Stimulated activated naive CD8-positive, alpha-beta T cell treated with anti-CD3 and anti-CD28 coated beads, Interleukin-15, Interleukin-2, amounts not matched to agents 100 ng/mL and 50 ng/mL, for 24 hours (primary cell): ENCODE data around the gene UGT2B7.
"Not testable (repeated sequence)": the region's sequence is repeated elsewhere in the genome, so short reads cannot be mapped to it uniquely, and the experiment has no call there.

Experiments
- H3K27ac Mint-ChIP-seq: one replicate; pipeline ENCODE4 v1.8.0; 2021; ENCODE audit warnings: mild to moderate bottlenecking, mixed read lengths
- H3K27me3 Mint-ChIP-seq: one replicate; pipeline ENCODE4 v1.8.0; 2021; ENCODE audit warnings: mixed read lengths
- H3K36me3 Mint-ChIP-seq: one replicate; pipeline ENCODE4 v1.8.0; 2021; ENCODE audit warnings: low read depth, mixed read lengths
- H3K4me1 Mint-ChIP-seq: one replicate; pipeline ENCODE4 v1.8.0; 2021; ENCODE audit warnings: low read depth, mixed read lengths
- H3K4me3 Mint-ChIP-seq: one replicate; pipeline ENCODE4 v1.8.0; 2021; ENCODE audit warnings: mild to moderate bottlenecking, mixed read lengths
- H3K9me3 Mint-ChIP-seq: one replicate; pipeline ENCODE4 v1.8.0; 2021; ENCODE audit warnings: mixed read lengths

UGT2B7 gene

GRCh38 chr4:69104719-69105275, 8.5 kb downstream of the UGT2B7 start:
- H3K27ac Mint-ChIP-seq: no peak overlapping the region
- H3K36me3 Mint-ChIP-seq: no peaks in the 10 kb centered on the region
- H3K4me3 Mint-ChIP-seq: no peak overlapping the region
- no peaks in the 10 kb centered on the region for H3K9me3 Mint-ChIP-seq
- no peaks in the 10 kb centered on the region for H3K4me1 Mint-ChIP-seq
- no peaks in the 10 kb centered on the region for H3K27me3 Mint-ChIP-seq

DNA sequence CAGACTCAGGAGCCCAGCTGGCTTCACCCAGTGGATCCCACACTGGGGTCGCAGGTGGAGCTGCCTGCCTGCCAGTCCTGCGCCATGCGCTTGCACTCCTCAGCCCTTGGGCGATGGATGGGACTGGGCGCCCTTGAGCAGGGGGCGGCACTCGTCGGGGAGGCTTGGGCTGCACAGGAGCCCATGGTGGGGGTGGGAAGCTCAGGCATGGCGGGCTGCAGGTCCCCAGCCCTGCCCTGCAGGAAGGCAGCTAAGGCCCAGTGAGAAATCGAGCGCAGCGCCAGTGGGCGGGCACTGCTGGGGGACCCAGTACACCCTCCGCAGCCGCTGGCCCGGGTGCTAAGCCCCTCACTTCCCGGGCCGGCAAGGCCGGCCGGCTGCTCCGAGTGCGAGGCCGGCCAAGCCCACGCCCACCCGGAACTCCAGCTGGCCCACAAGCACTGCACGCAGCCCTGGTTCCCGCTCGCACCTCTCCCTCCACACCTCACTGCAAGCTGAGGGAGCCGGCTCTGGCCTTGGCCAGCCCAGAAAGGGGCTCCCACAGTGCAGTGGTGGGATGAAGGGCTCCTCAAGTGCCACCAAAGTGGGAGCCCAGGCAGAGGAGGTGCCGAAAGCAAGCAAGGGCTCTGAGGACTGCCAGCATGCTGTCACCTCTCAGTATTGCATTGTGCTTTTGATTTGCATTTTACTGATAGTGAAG, 19.0 kb downstream of the UGT2B7 start:
- H3K27ac Mint-ChIP-seq, H3K4me3 Mint-ChIP-seq, H3K9me3 Mint-ChIP-seq, H3K36me3 Mint-ChIP-seq, H3K4me1 Mint-ChIP-seq, H3K27me3 Mint-ChIP-seq: not testable (repeated sequence)

GRCh38 chr4:69115851-69116213, 19.6 kb downstream of the UGT2B7 start:
- H3K27ac Mint-ChIP-seq: no peak overlapping the region
- H3K9me3 Mint-ChIP-seq: no peaks in the 10 kb centered on the region
- H3K4me1 Mint-ChIP-seq: no peaks in the 10 kb centered on the region
- no peaks in the 10 kb centered on the region for H3K27me3 Mint-ChIP-seq
- H3K36me3 Mint-ChIP-seq: no peaks in the 10 kb centered on the region
- no peak overlapping the region for H3K4me3 Mint-ChIP-seq

- no peaks in the 10 kb centered on the region for H3K27me3 Mint-ChIP-seq
- no peaks in the 10 kb centered on the region for H3K36me3 Mint-ChIP-seq
- no peaks in the 10 kb centered on the region for H3K9me3 Mint-ChIP-seq
- no peak overlapping the region for H3K4me3 Mint-ChIP-seq
- no peaks in the 10 kb centered on the region for H3K4me1 Mint-ChIP-seq
- no peak overlapping the region for H3K27ac Mint-ChIP-seq
Observed at GRCh38 chr4:69116645-69117321, 20.5 kb downstream of the UGT2B7 start.

DNA sequence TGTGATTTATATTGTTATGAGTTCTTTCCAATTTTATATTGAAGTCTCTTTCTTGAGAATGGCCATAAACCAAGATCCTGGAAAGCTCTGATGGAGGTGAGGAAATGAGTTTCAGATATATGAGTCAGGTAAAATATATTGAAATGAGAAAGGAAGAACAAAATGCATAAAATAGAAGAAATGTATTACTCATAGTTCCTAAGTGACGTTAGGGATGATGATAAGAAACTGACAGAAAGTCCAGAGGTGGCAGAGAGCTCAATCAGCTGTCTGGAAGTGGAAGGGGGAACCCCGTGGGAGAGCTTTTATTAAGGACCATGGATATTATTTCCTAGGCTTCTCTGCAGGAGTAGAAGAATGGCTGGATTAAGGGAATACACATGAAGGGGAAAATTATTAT, 24.6 kb downstream of the UGT2B7 start:
- no peaks in the 10 kb centered on the region for H3K36me3 Mint-ChIP-seq
- H3K4me1 Mint-ChIP-seq: no peaks in the 10 kb centered on the region
- H3K9me3 Mint-ChIP-seq: no peaks in the 10 kb centered on the region
- no peak overlapping the region for H3K4me3 Mint-ChIP-seq
- H3K27me3 Mint-ChIP-seq: no peaks in the 10 kb centered on the region
- no peak overlapping the region for H3K27ac Mint-ChIP-seq

- H3K9me3 Mint-ChIP-seq: no peaks in the 10 kb centered on the region
Observed at GRCh38 chr4:69122476-69122875, 26.2 kb downstream of the UGT2B7 start.

GRCh38 chr4:69124941-69125340, 28.7 kb downstream of the UGT2B7 start:
- Mint-ChIP-seq H3K4me3 (no peak overlapping the region), H3K27me3 (no peaks in the 10 kb centered on the region), H3K4me1 (no peaks in the 10 kb centered on the region), H3K27ac (no peak overlapping the region), H3K9me3 (no peaks in the 10 kb centered on the region), H3K36me3 (no peaks in the 10 kb centered on the region)

More at GRCh38 chr4:69122476-69122875, 26.2 kb downstream of the UGT2B7 start:
- Mint-ChIP-seq H3K27me3 (no peaks in the 10 kb centered on the region), H3K4me3 (no peak overlapping the region), H3K4me1 (no peaks in the 10 kb centered on the region), H3K36me3 (no peaks in the 10 kb centered on the region), H3K27ac (no peak overlapping the region)

GRCh38 chr4:69126024-69126423, 29.8 kb downstream of the UGT2B7 start:
- H3K36me3 Mint-ChIP-seq: no peaks in the 10 kb centered on the region
- H3K9me3 Mint-ChIP-seq: no peaks in the 10 kb centered on the region
- H3K27ac Mint-ChIP-seq: no peak overlapping the region
- no peak overlapping the region for H3K4me3 Mint-ChIP-seq
- no peaks in the 10 kb centered on the region for H3K4me1 Mint-ChIP-seq
- no peaks in the 10 kb centered on the region for H3K27me3 Mint-ChIP-seq

GRCh38 chr4:69133993-69134392, 37.7 kb downstream of the UGT2B7 start:
- Mint-ChIP-seq H3K27me3 (no peaks in the 10 kb centered on the region), H3K36me3 (no peaks in the 10 kb centered on the region), H3K4me3 (no peak overlapping the region), H3K4me1 (no peaks in the 10 kb centered on the region), H3K9me3 (no peaks in the 10 kb centered on the region), H3K27ac (no peak overlapping the region)

DNA sequence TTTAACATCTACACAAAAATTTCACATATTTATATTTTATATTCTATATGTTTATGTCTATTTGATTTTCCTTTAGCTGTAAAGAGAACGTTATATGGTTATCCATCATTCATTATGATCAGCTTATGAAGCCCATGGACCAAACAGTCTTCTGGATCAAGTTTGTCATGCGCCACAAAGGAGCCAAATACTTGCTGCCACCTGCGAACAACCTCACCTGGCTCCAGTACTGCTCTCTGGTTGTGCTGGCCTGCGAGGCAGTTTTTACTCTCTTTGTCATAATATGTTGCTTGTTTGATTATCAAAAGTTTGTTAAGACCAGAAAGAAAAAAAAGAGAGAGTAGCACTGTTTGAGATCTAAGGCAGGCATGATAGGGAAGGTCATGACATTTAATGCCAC, 38.2 kb downstream of the UGT2B7 start:
- Mint-ChIP-seq H3K27ac (no peak overlapping the region), H3K9me3 (no peaks in the 10 kb centered on the region), H3K36me3 (no peaks in the 10 kb centered on the region), H3K4me1 (no peaks in the 10 kb centered on the region), H3K27me3 (no peaks in the 10 kb centered on the region), H3K4me3 (no peak overlapping the region)

DNA sequence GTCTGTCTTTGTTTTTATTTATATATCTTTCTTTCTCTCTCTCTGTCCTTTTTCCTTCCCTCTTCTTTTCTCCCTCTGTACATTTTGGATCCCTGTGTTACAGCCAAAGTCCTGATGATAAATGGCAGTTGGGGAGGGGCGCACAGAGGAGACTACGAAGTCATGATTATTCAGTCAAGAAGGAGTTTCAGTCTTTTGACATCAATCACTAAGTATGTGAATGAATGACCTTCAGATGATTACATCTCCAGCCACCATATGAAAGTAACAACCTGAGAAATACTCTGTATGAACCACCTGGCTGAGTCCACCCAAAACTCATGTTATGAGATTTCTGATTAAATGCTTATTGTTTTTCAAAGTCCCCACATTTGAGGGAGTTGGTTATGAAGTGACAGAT, 45.0 kb downstream of the UGT2B7 start:
- Mint-ChIP-seq H3K4me3 (no peak overlapping the region), H3K4me1 (no peaks in the 10 kb centered on the region), H3K9me3 (no peaks in the 10 kb centered on the region), H3K36me3 (no peaks in the 10 kb centered on the region), H3K27me3 (no peaks in the 10 kb centered on the region), H3K27ac (no peak overlapping the region)

- no peak overlapping the region for H3K4me3 Mint-ChIP-seq
- no peaks in the 10 kb centered on the region for H3K4me1 Mint-ChIP-seq
- H3K27ac Mint-ChIP-seq: no peak overlapping the region
- no peaks in the 10 kb centered on the region for H3K9me3 Mint-ChIP-seq
- no peaks in the 10 kb centered on the region for H3K36me3 Mint-ChIP-seq
- no peaks in the 10 kb centered on the region for H3K27me3 Mint-ChIP-seq
Observed at GRCh38 chr4:69147334-69147733, 51.1 kb downstream of the UGT2B7 start.

DNA sequence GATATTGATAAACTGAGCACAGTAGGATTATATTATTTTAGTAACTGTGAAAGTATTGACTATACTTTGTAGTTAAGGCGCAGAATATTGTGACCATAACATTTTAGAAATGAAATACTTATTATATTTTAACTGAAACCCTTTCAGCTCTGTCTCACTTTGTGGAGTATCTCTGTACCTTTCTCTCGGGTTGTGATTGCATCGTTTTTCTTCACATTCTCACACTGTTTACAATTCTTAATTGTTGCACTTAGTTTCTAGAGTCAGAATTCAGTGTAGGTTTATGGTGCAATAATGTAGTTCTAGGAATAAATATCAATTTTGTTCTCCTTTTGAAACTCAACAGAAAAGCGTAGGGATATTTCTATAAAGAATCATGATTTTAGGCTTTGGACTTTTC, 57.7 kb downstream of the UGT2B7 start:
- no peak overlapping the region for H3K4me3 Mint-ChIP-seq
- no peaks in the 10 kb centered on the region for H3K36me3 Mint-ChIP-seq

GRCh38 chr4:69156913-69157312, 60.6 kb downstream of the UGT2B7 start:
- no peaks in the 10 kb centered on the region for H3K27me3 Mint-ChIP-seq
- no peaks in the 10 kb centered on the region for H3K36me3 Mint-ChIP-seq
- no peaks in the 10 kb centered on the region for H3K9me3 Mint-ChIP-seq
- H3K4me1 Mint-ChIP-seq: no peaks in the 10 kb centered on the region
- no peak overlapping the region for H3K4me3 Mint-ChIP-seq
- H3K27ac Mint-ChIP-seq: no peak overlapping the region

More for the DNA sequence above, 57.7 kb downstream of the UGT2B7 start:
- Mint-ChIP-seq H3K4me1 (no peaks in the 10 kb centered on the region), H3K27me3 (no peaks in the 10 kb centered on the region), H3K27ac (no peak overlapping the region), H3K9me3 (no peaks in the 10 kb centered on the region)
